ENCODE measurements around the gene HNRNPA1. TPM values are rescaled to one million over a fixed set of nuclear protein-coding genes. Genes with fewer than 3 reads are reported as not detected.
"Not testable (repeated sequence)": the region's sequence is repeated elsewhere in the genome, so short reads cannot be mapped to it uniquely, and the experiment has no call there.

The HNRNPA1 gene
- 100 to 1,000 TPM; 219 to 695 TPM for total RNA-seq

DNA sequence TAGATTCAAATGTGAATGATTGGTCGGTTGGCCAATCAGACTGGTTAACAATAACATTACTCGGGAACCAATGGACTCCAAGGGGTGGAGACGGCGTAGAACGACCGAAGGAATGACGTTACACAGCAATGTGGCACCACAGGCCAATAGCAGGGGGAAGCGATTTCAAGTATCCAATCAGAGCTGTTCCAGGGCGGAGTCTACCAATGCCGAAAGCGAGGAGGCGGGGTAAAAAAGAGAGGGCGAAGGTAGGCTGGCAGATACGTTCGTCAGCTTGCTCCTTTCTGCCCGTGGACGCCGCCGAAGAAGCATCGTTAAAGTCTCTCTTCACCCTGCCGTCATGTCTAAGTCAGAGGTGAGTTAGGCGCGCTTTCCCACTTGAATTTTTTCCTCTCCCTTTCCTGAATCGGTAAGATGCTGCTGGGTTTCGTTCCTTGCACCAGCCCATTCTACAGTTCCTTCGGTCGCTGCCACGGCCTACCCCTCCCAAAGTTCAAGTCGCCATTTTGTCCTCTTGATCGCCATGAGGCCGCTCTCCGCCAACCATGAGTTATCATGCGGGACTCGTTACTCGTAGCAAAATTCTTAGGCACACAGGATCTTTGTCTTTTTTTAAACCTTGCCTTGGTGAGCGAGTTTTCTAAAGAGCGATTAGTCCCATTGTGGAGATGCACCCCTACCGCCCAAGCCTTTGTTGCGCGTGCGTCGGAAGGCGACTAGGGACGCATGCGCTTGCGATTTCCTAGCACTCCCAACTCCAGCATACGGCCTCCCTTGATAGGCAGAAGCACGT is at the start of gene HNRNPA1:
TSS of gene HNRNPA1 (plus strand) at position 259 of the 793 bp plus-strand sequence. CDS start at position 341, 82 bp downstream.
- H3K27me3 ChIP-seq (replicated peaks; ENCODE audit: insufficient read depth): no peaks in the 10 kb centered on the region
- peak; percentile 98 for ATAC-seq (ENCODE audit: insufficient number of reproducible peaks, low FRiP score, low read depth)
- H3K4me1 ChIP-seq (ENCODE audit: control insufficient read depth in 1 of 2, low read depth in 2 of 2): peaks cover 46 to 62% of the 10 kb centered on the region in 2 donors
- no peaks in the 10 kb centered on the region for H3K9me3 ChIP-seq
- peak within 1 kb of the TSS; percentile 95 to 96 for H3K27ac ChIP-seq
- DNase-seq (ENCODE audit: low spot score): peak; percentile 94
- TF ChIP-seq, protein P1, sequence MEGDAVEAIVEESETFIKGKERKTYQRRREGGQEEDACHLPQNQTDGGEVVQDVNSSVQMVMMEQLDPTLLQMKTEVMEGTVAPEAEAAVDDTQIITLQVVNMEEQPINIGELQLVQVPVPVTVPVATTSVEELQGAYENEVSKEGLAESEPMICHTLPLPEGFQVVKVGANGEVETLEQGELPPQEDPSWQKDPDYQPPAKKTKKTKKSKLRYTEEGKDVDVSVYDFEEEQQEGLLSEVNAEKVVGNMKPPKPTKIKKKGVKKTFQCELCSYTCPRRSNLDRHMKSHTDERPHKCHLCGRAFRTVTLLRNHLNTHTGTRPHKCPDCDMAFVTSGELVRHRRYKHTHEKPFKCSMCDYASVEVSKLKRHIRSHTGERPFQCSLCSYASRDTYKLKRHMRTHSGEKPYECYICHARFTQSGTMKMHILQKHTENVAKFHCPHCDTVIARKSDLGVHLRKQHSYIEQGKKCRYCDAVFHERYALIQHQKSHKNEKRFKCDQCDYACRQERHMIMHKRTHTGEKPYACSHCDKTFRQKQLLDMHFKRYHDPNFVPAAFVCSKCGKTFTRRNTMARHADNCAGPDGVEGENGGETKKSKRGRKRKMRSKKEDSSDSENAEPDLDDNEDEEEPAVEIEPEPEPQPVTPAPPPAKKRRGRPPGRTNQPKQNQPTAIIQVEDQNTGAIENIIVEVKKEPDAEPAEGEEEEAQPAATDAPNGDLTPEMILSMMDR (IDR thresholded peaks at IDR 0.05): no peak
- peak within 1 kb of the TSS; percentile 85 for H3K4me3 ChIP-seq
- peaks cover 29% of the 10 kb centered on the region for H3K36me3 ChIP-seq

DNA sequence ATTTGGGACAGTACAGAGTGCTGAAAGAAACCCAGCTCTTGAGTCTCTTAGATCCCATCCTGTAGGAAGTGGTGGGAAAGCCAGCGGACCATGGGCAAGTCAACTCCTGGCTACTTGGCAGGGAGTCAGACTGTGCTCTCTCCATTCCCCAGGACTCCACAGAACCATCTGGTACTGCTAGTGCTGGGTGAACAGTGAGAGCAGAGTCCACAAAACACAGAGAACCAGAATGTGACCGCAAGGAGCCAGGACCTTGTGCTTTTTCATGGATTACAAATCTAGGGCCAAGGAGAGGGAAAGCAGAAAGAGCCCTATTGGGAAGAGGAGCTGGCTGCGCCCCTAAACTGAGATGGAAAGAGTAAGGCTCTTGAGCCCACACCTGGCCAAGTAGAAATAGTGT is 49.3 kb upstream of the HNRNPA1 start:
- not testable (repeated sequence) for H3K9me3 ChIP-seq; H3K4me3 ChIP-seq; H3K36me3 ChIP-seq; H3K27me3 ChIP-seq (replicated peaks; ENCODE audit: insufficient read depth); H3K27ac ChIP-seq; DNase-seq (ENCODE audit: low spot score); ATAC-seq (ENCODE audit: insufficient number of reproducible peaks, low FRiP score, low read depth)
- peaks cover 3 to 18% of the 10 kb centered on the region in 2 donors for H3K4me1 ChIP-seq (ENCODE audit: control insufficient read depth in 1 of 2, low read depth in 2 of 2)

DNA sequence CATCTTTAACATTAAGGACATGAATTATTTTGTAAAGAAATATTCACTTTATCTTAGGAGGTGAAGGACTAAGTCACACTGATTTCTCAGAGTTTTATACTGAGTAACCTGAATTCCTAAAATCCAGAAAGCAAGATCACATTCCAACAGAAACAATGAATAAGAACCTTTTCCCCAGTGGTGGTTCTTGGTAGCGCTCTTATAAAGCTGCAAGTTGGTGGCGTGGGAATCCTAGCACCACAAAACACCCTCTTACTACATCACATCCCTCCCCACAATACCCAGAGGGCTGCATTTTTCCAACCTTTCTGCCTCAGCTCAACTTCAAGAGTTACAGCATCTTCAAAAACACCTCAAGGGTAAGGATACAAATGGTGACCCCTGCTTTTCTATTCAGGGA is 47.7 kb upstream of the HNRNPA1 start:
- H3K9me3 ChIP-seq: no peaks in the 10 kb centered on the region
- ATAC-seq (ENCODE audit: insufficient number of reproducible peaks, low FRiP score, low read depth) (peak; percentile 64), DNase-seq (ENCODE audit: low spot score) (no peak)
- H3K27ac ChIP-seq: peak overlapping the region in 1 of 2 donors; percentile 49
- peaks cover 3 to 18% of the 10 kb centered on the region in 2 donors for H3K4me1 ChIP-seq (ENCODE audit: control insufficient read depth in 1 of 2, low read depth in 2 of 2)
- no peaks in the 10 kb centered on the region for H3K36me3 ChIP-seq
- H3K4me3 ChIP-seq: no peak overlapping the region
- TF ChIP-seq, protein P1 (IDR thresholded peaks at IDR 0.05): peak; percentile 54
- no peaks in the 10 kb centered on the region for H3K27me3 ChIP-seq (replicated peaks; ENCODE audit: insufficient read depth)

DNA sequence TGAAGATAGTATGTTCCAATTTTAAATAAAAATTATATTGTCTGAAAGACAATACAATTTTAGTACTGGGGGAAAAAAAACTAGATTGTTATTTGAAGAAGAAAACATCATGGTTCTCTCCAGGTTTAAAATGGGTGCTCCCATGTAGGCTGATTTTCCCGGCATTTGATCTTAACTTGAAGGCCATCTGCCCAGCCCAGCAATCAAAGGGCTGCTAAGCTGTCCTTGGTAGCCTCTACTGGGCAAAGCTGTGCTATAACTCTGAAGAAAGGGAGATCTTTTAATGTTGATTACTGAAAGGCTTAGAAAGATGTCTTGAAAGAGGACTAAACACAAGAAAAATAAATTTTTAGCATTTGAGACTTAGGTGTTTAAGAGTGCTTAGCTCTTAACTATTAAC is 42.0 kb upstream of the HNRNPA1 start:
- Histone ChIP-seq H3K4me1 (ENCODE audit: control insufficient read depth in 1 of 2, low read depth in 2 of 2) (no peaks in the 10 kb centered on the region), H3K36me3 (peaks cover 29% of the 10 kb centered on the region), H3K27me3 (replicated peaks; ENCODE audit: insufficient read depth) (no peaks in the 10 kb centered on the region), H3K4me3 (no peak overlapping the region), H3K27ac (no peak overlapping the region), H3K9me3 (no peaks in the 10 kb centered on the region)
- TF ChIP-seq, protein P1 (IDR thresholded peaks at IDR 0.05): no peak
- no peak for DNase-seq (ENCODE audit: low spot score)
- no peak for ATAC-seq (ENCODE audit: insufficient number of reproducible peaks, low FRiP score, low read depth)

DNA sequence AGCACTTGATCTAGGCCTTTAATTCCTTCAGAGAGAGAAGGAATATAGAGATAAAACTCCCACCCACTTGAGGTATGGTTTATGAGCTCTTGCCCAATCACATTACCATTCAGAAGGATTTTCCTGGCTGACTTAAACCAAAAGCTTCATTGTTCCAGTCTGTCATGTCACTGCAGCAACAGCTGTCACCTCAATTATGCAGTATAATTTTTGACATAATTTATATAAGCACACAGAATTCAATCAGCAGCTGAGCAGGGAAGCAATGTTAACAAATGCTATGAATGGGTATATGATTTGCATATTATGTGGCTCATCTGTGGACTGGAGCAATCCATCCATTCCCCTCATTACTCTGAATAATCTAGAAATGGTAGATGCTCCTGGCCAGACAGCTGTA is 40.9 kb upstream of the HNRNPA1 start:
- no peak overlapping the region for H3K4me3 ChIP-seq

More for the DNA sequence above, 40.9 kb upstream of the HNRNPA1 start:
- no peak for ATAC-seq (ENCODE audit: insufficient number of reproducible peaks, low FRiP score, low read depth)
- TF ChIP-seq, protein P1 (IDR thresholded peaks at IDR 0.05): no peak
- no peak for DNase-seq (ENCODE audit: low spot score)
- H3K27me3 ChIP-seq (replicated peaks; ENCODE audit: insufficient read depth): no peaks in the 10 kb centered on the region
- no peak overlapping the region for H3K27ac ChIP-seq
- no peaks in the 10 kb centered on the region for H3K9me3 ChIP-seq
- no peaks in the 10 kb centered on the region for H3K4me1 ChIP-seq (ENCODE audit: control insufficient read depth in 1 of 2, low read depth in 2 of 2)
- H3K36me3 ChIP-seq: peaks cover 33% of the 10 kb centered on the region

Measured in thoracic aorta (tissue), 2 donors.